ACHN (cell line): Measurements from ENCODE around the gene EFNB2.

Source experiments
- DNase-seq: peaks from one replicate; pipeline ENCODE4 v3.0.0-alpha.2; 2015
- in situ Hi-C: cut with HindIII; loops from 2 replicates; pipeline ENCODE4 v1.10.0; 2017; ENCODE audit warnings: low sequenced_read_pairs, low pct_ligation_motif_present, low pct_unique_long_range_greater_than_20kb

The EFNB2 gene

DNA sequence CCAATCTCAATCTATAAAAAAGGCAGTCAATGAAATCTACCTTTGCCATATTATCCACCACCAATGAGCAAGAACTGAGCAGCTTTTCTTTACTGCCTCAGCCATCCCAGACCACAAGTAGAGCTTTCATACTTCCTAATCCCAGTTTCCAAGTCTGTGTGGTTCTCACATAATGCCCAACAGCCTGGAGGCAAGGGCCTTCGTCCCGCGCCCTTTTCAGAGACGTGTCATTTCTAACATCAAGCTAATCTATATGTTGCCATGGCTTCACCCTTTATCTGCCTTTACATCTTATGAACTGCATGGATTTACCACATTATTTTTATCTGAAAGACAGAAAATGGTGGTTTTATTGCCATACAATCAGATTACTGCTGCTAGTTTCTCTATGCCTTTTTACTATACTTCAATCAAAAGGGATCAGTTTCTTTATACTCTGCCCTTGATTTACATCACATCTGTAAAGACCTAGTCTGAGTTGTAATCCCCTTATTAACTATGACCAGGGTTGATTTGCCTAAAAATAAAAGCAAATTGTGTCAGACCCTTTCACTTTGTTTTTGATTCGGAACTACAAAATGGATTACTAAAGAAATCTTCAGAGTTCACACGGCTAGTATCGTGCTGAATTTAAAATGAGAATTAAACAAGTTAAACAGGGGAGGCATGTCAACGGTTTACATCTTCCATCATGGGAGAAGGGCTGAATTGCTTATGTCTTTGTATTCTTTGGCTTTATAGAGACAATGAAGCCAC, 5.9 kb downstream of the EFNB2 start:
- in situ Hi-C loops: no loop called here
- DNase-seq: no peak

DNA sequence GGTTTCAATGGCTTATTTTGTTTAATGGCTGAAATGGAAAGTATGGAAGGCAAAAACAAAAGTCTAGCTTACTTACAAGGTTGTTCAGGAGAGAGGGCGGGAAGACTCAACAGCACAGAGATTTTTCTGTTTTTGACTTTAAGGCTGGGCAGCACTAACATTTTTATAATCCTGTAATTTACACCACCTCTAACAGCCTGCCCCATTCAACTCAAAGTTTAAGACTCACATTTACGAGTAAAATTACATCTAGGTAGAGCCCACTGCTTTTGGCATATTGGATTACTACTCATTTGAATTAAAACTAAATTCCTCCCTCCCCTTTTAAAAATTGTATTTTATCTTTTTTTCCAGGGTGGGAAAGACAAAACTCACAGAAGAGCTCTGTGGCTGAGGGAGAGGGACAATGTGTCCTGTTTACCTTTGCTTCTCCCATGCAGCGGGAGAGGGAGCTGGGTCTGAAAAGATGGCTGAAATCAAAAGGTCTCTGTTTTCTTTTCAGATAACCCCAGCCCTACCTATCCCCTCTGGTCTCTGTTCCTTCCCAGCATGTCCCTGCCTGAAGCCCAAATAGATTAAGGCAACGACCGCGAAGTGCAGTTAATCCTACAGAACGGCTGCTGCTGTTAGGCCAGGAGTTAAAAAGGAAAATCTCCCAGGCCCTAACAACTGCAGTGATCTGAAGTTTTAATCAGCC, 6.6 kb downstream of the EFNB2 start:
- in situ Hi-C loops: no loop called here
- no peak for DNase-seq

DNA sequence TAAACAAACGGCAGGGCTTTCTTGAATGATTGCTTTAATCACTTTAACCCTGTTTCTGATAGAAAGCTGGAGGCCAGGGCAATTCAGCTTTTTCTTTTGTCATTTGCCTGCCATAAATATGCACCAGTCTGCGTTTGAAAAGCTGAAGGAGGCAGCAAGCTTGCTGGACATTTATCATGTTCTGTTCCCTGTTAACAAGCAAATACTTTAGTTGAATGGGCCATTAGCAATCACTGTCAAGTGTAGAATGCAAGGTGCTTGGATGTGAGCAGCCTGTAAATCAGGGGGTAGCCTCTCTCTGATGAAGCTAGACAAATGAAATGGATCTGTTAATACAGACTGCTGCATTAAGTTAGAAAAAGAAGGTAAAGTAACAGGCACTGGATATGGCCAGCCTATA, 7.6 kb downstream of the EFNB2 start:
- in situ Hi-C loops: no loop called here
- no peak for DNase-seq

DNA sequence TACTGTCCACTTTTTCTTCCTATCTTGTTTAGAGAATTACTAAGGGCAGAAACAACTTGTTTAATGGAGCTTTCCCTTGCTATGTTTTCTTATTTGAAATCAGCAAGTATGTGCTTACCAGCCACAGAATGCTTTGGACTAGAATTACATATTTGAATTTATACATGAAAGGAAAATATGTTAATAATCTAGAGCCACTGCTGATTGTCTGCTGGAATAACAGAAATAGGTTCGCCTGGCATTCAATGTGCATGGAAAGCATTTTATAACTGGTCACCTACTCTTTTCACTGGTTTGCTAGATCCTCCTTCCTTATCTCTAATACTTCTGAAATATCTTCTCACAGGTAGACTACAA, 8.0 kb downstream of the EFNB2 start:
- DNase-seq: no peak
- in situ Hi-C loops: no loop called here

DNA sequence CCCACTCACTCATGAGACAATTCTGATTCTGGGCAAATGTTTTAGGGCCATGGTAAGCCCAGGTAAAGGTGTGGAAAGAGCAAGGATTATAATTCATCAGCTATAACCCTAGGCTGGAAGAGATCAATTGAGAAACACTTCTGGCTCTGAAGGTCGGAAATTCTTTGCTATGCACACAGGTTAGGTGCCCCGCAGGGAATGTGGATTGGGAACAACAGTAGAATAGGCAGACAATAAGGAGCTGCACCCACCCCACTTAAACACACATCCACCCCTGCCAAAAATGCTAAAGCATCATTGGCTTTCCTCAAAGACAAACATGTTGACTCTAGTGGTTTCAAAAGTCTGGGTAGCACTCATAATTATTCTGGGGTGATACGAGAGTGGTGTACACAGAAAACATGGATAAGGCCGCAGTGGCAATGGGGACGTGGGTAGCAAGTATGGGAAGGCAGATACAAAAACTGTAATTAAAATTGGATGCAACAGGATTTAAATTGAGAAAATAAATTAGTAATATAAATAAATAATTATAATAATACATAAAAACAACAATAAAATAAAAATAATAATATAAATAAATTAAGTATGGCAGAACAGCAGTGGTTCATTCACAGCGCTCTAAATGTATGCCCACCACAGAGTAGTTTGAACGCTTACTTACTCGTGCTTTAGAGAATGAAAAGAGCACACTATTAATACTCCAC, 8.6 kb downstream of the EFNB2 start:
- in situ Hi-C loops: no loop called here
- DNase-seq: no peak

DNA sequence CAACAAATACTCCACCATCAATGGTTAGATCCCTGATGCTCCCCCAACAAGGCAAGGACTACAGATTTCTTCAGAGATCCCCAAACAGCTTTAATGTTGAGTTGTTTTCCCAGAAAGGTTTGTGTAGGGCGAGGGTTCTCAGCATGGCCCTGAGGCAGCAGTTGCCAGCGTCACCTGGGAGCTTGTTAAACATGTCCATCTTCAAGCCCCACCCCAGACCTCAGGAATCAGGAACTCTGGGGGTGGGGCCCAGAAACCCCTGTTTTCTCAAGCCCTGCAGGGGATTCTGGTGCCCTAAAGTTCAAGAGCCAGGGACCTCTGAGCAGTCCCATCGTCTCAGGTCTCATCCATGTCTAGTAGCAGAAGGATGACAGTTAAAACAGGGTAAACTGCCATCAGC, 9.6 kb downstream of the EFNB2 start:
- in situ Hi-C loops: no loop called here
- DNase-seq: no peak

DNA sequence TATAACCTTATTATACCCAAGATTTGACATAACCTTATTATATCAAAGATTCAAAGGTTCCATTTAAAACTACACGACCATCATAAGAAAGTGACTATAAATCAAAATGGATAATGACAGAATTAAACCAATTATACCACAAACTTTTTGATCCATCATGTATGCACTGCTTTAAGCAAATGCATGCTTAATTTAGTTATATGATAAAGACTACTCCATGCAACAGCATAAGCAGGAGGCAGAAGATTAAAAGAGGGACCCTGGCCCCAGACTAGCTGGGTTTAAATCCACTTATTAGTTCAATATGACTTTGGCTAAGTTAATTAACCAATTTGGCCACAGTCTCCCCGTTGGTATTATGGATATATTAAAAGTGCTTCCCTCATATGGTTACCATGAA, 11.4 kb downstream of the EFNB2 start:
- in situ Hi-C loops: no loop called here
- DNase-seq: no peak

DNA sequence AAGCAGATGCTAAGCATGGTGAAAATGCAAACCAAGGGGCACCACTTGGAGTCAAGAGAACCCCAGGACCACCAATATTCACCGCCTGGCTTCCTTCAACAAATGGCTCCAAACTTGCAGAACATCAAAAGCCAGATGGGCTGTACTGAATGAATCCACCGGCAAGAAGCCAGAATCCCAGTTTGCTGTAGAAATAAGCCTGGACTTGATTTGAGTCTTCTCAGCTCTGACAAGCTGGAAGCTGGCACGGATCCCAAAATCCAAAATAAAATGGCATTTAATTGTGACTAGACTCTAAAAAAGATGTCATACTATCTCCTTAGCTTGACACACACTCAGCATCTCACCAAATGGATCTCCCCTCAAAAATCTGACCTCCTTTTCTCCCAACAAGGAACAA, 11.9 kb downstream of the EFNB2 start:
- in situ Hi-C loops: no loop called here

DNA sequence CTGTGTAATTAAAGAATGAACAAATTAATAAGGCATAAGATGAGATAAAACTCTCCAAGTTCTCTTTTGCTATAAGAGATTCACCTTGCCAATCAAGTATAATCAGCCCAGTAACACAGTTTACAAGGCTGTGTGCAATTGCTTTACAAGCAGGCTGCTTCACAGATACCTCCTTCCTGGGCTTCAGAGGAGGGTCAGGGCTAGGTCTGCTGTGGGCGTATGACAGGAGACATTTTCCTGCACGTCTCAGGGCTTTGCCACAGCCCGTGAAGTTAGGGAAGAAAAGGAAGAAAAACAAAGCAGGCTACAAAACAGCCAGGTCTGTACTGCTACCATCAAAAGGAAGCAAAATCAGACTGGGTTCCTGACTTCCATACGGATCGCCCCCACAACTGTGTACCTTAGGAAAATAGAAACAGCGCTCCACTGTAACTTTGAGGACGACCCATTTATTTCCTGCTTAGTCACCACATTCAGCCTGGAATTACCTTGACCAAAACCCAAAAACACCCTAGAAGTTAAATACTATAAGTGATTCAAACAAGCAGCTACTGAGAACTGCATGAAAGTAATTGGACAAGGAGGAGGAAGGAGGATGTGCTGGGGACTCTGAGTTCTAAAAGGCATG, 12.4 kb downstream of the EFNB2 start:
- in situ Hi-C loops: no loop called here
- DNase-seq: no peak

More for the DNA sequence above, 11.9 kb downstream of the EFNB2 start:
- DNase-seq: no peak

DNA sequence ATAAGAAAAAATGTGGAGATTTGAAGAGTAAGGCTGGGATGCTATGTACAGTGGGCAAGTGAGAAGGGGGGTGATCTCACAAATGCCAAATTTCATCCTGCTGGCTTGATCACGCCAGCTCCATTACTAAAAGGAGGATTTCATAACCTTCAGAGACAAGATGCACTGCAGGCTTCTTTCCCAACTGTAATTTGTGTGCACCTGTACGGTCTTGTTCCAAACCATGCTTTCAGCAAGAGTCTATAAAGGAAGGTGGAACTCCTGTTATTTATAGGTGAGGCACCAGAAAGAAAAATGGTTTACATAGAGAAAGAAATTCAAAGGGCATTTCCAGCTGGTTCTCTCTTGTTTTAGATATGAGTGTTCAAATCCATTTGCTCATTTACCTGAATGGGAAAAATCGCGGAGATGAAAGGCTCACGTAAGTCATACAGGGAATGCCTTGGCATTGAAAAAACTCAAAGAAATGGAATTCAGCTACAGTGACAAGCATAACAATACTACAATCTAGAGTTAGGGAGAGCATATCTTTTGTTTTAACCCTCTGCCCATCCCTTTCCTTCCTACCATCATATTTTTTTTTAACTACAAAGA, 13.3 kb downstream of the EFNB2 start:
- in situ Hi-C loops: no loop called here
- no peak for DNase-seq

DNA sequence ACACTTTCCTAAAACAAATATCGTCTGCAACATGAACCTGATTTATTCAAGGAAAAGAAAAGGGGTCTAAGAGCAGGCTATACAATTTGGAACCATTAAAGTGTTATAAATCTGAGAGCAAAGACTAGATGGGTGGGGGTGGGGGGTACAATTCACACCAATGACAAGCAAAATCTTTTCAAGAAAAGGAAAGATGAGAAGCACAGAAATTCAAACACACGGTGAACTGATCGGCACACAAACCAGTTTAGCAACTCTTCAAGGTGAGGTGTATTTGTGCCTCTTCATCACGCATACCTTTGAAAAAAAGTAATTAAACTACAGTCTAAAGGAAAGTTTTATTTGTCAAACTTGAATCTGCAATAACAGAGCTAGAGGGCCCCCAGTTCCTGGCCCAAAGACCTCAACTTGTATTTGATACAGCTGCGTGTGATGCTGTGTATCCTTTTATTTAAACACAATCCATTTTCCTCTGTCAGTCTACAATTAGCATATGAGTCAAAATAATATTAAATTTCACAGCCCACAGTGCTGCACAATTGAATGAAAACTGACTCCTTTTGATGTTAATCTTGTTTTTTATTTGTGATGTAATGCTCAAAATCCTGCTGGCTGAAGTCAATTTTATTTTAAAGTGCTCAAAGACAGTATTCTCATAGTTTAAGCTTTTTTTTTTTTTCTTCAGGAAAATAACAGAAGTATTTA, 14.2 kb downstream of the EFNB2 start:
- in situ Hi-C loops: no loop called here
- DNase-seq: no peak

DNA sequence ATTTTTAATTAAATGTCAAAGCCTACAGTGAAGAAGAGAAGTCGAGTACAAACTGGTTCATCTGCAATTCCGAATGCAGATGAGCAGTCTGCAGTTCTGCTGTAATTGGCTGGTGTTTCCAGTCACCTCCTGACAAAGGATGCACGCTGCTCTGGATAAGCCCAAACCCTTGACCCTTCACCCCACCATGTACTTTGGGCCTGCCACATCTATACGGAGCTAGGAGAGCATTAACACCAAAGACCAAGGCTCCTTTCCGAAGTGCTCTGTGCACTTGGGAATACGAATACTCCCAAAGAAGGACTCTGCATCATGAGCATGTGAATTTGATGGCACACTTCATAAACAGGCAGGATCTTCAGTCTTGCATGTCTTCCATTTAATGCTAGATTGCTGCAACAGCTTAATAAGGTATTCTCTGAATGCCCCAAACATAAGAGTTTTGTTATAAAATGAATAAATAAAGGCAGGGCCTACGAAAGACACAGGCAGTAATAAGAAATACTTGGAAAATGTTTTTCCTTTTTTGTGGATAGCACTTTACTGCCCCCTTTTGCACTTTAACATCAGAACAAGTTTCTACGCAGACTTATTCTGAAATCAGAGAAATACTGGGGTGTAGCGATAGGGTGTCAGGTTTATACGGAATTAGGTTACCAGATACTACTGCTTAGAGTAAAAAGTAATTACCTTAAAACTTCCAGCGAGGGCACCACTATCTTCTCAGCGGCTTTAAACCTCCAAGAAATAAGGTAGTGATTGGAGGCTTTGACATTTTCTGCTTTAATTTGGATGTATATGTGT, 15.0 kb downstream of the EFNB2 start:
- in situ Hi-C loops: no loop called here
- peak; percentile 24 for DNase-seq

DNA sequence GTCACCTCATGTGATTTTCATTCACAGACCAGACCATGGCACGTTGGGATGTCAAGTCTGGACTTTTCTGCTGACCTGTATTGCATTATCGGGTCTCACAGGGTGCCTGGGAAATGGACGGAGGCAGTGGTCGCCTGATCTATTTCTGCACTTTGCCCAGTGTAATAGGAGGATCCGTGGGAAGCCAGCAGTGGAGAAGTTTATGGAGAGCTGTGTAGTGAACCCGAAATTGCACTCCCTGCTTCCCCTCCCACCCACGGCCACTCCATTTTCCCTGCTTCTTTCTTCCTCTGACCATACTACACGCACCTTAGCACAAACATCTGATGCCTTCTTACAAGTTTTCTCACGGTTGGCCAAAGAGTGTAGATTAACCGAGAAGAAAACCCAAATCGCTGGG, 16.9 kb downstream of the EFNB2 start:
- DNase-seq: no peak
- in situ Hi-C loops: no loop called here

DNA sequence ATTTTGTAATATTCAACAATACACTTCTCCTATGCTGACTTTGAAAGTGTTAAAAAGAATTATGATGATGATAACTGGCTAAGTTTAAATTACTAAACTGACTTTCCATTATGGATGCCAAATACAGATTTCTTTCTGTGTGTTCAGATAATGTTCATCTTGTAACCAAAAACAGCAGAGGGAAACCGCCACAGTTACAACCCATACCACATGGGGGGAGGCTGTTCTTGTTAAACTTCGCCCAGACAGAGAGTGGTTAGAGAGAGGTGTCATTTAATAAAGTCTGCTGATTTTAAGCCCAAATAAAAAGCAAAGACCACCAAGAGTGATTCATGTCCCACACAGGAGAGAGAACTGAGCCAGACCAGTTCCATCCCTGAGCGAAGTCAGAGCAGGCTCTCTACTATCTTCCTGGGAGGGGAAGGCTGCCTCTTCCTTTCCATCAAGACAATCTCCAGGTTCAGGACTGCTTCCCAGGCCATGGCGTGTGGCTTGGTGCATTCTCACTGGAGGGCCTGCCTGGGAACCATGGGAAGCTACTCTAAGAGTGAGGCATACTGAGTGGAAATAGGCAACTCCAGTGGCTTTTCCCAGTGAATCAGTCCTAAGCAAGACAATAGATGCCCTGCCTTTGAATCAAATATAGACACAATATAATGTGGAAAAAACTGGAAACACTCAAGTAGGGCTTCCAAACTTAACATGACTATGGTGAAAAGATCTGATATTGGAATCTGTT, 18.2 kb downstream of the EFNB2 start:
- in situ Hi-C loops: no loop called here
- DNase-seq: no peak

DNA sequence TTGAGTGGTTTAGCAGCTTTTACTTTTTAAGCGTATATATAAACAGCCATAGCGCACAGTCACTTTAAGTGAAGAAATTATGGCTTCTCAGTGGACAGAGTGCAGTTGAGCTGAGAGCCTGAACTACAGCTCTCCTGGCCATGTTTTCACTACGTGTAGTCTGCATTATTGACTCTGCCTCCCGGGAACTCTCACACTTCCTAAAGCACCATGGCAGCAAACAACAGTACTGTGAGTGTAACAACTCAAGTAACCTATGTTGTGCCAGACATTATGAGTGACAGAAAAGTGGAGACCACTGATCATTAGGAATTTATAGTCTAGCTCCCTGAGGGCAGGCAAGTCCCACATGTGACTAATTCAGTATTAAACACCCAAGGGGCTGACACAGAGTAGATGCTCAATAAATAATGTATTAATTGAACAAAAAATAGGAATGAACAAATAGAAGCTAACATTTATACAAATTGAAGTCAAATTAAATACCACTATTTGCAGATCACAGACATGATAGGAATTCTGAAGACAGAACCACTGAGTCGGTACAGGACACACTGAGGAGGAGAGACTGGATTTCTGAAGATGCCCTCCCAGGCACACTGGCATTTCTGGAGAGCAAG, 19.7 kb downstream of the EFNB2 start:
- DNase-seq: no peak
- in situ Hi-C loops: no loop called here

DNA sequence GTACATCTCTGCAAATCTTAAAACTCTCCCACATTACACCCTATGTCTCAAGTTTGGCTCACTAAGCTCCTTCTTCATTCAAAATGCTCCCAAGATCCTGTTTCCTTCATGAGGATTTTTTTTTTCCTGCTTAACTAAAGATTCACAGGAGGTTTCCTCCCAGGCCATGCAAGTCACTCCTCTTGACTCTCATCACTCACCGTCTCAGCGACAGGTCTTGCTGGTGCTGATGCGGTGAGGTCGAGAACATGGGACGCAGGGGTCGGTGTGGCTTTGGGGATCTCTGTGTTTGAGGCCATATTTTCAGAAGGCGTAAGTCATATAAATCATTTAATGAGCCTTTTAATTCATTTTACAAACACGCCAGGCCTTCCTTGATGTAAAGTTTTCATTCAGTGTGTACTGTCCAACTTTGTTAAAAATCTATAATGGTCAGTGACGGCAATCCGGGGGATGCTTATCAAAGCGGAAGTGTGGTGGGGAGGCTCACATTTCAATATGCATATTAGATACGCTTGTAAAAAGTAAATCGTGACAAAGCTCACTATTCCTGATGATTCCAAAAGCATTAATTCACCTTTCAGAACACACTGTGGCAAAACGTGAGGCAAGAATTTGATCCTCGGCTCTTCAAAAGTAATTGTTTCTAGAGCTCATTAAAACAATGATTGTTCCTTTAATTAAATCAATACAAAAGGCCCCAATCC, 20.4 kb downstream of the EFNB2 start:
- DNase-seq: no peak
- in situ Hi-C loops: no loop called here
